IgD-negative memory B cell (primary cell): Measurements from ENCODE around the gene FPR3. TPM values are rescaled to one million over a fixed set of nuclear protein-coding genes. Genes with fewer than 3 reads are reported as not detected.
A peak's percentile ranks its signal among the peaks of the same experiment; 100 is the strongest.

Experiments used
- H3K27ac Mint-ChIP-seq, 3 donors: one replicate each; pipeline ENCODE4 v1.8.0; 2020 to 2022; ENCODE audit warnings: mild to moderate bottlenecking in 3 of 3, mixed read lengths in 3 of 3, moderate library complexity in 1 of 3
- H3K27me3 Mint-ChIP-seq: one replicate; pipeline ENCODE4 v1.8.0; 2021; ENCODE audit warnings: mixed read lengths
- H3K36me3 Mint-ChIP-seq: one replicate; pipeline ENCODE4 v1.8.0; 2020; ENCODE audit warnings: mild to moderate bottlenecking, mixed read lengths
- H3K4me1 Mint-ChIP-seq, 3 donors: one replicate each; pipeline ENCODE4 v1.8.0; 2020 to 2022; ENCODE audit warnings: mixed read lengths in 3 of 3, mild to moderate bottlenecking in 1 of 3
- H3K4me3 Mint-ChIP-seq, 4 donors: one replicate each; pipeline ENCODE4 v1.8.0; 2020 to 2022; ENCODE audit warnings: mild to moderate bottlenecking in 4 of 4, mixed read lengths in 4 of 4, moderate library complexity in 3 of 4
- H3K9me3 Mint-ChIP-seq, 3 donors: one replicate each; pipeline ENCODE4 v1.8.0; 2020 to 2021; ENCODE audit warnings: mixed read lengths in 3 of 3, mild to moderate bottlenecking in 1 of 3
- polyA plus RNA-seq: library from polyadenylated mRNA; unstranded; fragments of 300-500 nt; fragmentation: Illumina TruSeq; gene quantifications from one replicate; pipeline ENCODE4 v1.2.3, GENCODE V29; 2021

Gene FPR3
- polyA plus RNA-seq, result not detected

- Mint-ChIP-seq H3K36me3 (peaks cover 3% of the 10 kb centered on the region), H3K27me3 (peaks cover 3% of the 10 kb centered on the region), H3K27ac (no peak within 1 kb of the TSS), H3K4me1 (peaks cover 0 to 4% (median 0%) of the 10 kb centered on the region in 3 donors), H3K9me3 (peaks cover 6 to 21% (median 12%) of the 10 kb centered on the region in 3 donors), H3K4me3 (no peak within 1 kb of the TSS)
Measured at GRCh38 chr19:51794885-51795490, at the start of gene FPR3. FPR3 (plus strand) TSS chr19:51795157; CDS start chr19:51823749, 28,592 bp downstream.

GRCh38 chr19:51746731-51747130 is 48.2 kb upstream of the FPR3 start:
- Mint-ChIP-seq H3K9me3 (peaks cover 0 to 9% (median 3%) of the 10 kb centered on the region in 3 donors), H3K36me3 (peaks cover 1% of the 10 kb centered on the region), H3K4me1 (peaks cover 3 to 7% (median 3%) of the 10 kb centered on the region in 3 donors), H3K27me3 (peaks cover 7% of the 10 kb centered on the region), H3K27ac (no peak overlapping the region), H3K4me3 (no peak overlapping the region)

GRCh38 chr19:51749979-51750378 is 45.0 kb upstream of the FPR3 start:
- no peak overlapping the region for H3K27ac Mint-ChIP-seq

GRCh38 chr19:51750400-51751094 is 44.4 kb upstream of the FPR3 start:
- peaks cover 0 to 8% (median 6%) of the 10 kb centered on the region in 3 donors for H3K9me3 Mint-ChIP-seq
- peaks cover 2% of the 10 kb centered on the region for H3K36me3 Mint-ChIP-seq
- peaks cover 7 to 8% (median 7%) of the 10 kb centered on the region in 3 donors for H3K4me1 Mint-ChIP-seq
- peaks cover 5% of the 10 kb centered on the region for H3K27me3 Mint-ChIP-seq
- no peak overlapping the region for H3K27ac Mint-ChIP-seq
- H3K4me3 Mint-ChIP-seq, result peak overlapping the region in 1 of 4 donors; percentile 0

More at GRCh38 chr19:51749979-51750378, 45.0 kb upstream of the FPR3 start:
- Mint-ChIP-seq H3K27me3 (peaks cover 1% of the 10 kb centered on the region), H3K4me1 (peaks cover 7 to 8% (median 7%) of the 10 kb centered on the region in 3 donors), H3K4me3 (no peak overlapping the region), H3K9me3 (peaks cover 0 to 9% (median 3%) of the 10 kb centered on the region in 3 donors), H3K36me3 (peaks cover 4% of the 10 kb centered on the region)

GRCh38 chr19:51751655-51752054 is 43.3 kb upstream of the FPR3 start, which contains the start of gene FPR1:
FPR1 (minus strand) TSS chr19:51751878; CDS start chr19:51746994, 4,884 bp downstream.
- H3K27ac Mint-ChIP-seq, result no peak within 1 kb of the TSS
- H3K4me3 Mint-ChIP-seq, result peak within 1 kb of the TSS in 2 of 4 donors; percentile 0 to 81
- peaks cover 0 to 11% (median 6%) of the 10 kb centered on the region in 3 donors for H3K9me3 Mint-ChIP-seq
- peaks cover 7 to 8% (median 7%) of the 10 kb centered on the region in 3 donors for H3K4me1 Mint-ChIP-seq
- peaks cover 2% of the 10 kb centered on the region for H3K36me3 Mint-ChIP-seq
- H3K27me3 Mint-ChIP-seq, result peaks cover 6% of the 10 kb centered on the region

GRCh38 chr19:51754109-51754508 is 40.8 kb upstream of the FPR3 start:
- peaks cover 4 to 8% (median 7%) of the 10 kb centered on the region in 3 donors for H3K4me1 Mint-ChIP-seq
- H3K4me3 Mint-ChIP-seq, result no peak overlapping the region
- H3K9me3 Mint-ChIP-seq, result peaks cover 0 to 14% (median 4%) of the 10 kb centered on the region in 3 donors
- H3K27ac Mint-ChIP-seq, result no peak overlapping the region
- H3K27me3 Mint-ChIP-seq, result peaks cover 6% of the 10 kb centered on the region
- peaks cover 2% of the 10 kb centered on the region for H3K36me3 Mint-ChIP-seq

GRCh38 chr19:51754770-51755169 is 40.2 kb upstream of the FPR3 start:
- no peak overlapping the region for H3K27ac Mint-ChIP-seq
- H3K36me3 Mint-ChIP-seq, result peaks cover 2% of the 10 kb centered on the region
- H3K27me3 Mint-ChIP-seq, result peaks cover 6% of the 10 kb centered on the region
- H3K9me3 Mint-ChIP-seq, result peaks cover 0 to 14% (median 6%) of the 10 kb centered on the region in 3 donors
- H3K4me1 Mint-ChIP-seq, result peaks cover 4 to 8% (median 7%) of the 10 kb centered on the region in 3 donors
- H3K4me3 Mint-ChIP-seq, result no peak overlapping the region

- Mint-ChIP-seq H3K4me3 (no peak overlapping the region), H3K27me3 (peaks cover 6% of the 10 kb centered on the region), H3K9me3 (peaks cover 0 to 14% (median 7%) of the 10 kb centered on the region in 3 donors), H3K27ac (no peak overlapping the region), H3K36me3 (peaks cover 2% of the 10 kb centered on the region), H3K4me1 (peaks cover 6 to 8% (median 7%) of the 10 kb centered on the region in 3 donors)
Measured at GRCh38 chr19:51755571-51755970, 39.4 kb upstream of the FPR3 start.

GRCh38 chr19:51760697-51761356 is 34.1 kb upstream of the FPR3 start, which contains the start of gene FPR2:
FPR2 (plus strand) TSS chr19:51761180; CDS start chr19:51768659, 7,479 bp downstream.
- peaks cover 0 to 7% (median 4%) of the 10 kb centered on the region in 3 donors for H3K9me3 Mint-ChIP-seq
- H3K4me3 Mint-ChIP-seq, result no peak within 1 kb of the TSS
- peaks cover 16% of the 10 kb centered on the region for H3K27me3 Mint-ChIP-seq
- H3K36me3 Mint-ChIP-seq, result no peaks in the 10 kb centered on the region
- H3K27ac Mint-ChIP-seq, result no peak within 1 kb of the TSS
- peaks cover 0 to 1% (median 1%) of the 10 kb centered on the region in 3 donors for H3K4me1 Mint-ChIP-seq

- no peak overlapping the region for H3K27ac Mint-ChIP-seq
- no peaks in the 10 kb centered on the region for H3K36me3 Mint-ChIP-seq
- H3K4me3 Mint-ChIP-seq, result no peak overlapping the region
- peaks cover 0 to 7% (median 3%) of the 10 kb centered on the region in 3 donors for H3K9me3 Mint-ChIP-seq
- peaks cover 13% of the 10 kb centered on the region for H3K27me3 Mint-ChIP-seq
- peaks cover 0 to 1% (median 1%) of the 10 kb centered on the region in 3 donors for H3K4me1 Mint-ChIP-seq
Measured at GRCh38 chr19:51761696-51762095, 33.3 kb upstream of the FPR3 start.

- H3K27ac Mint-ChIP-seq, result no peak overlapping the region
- peak overlapping the region in 1 of 4 donors; percentile 25 for H3K4me3 Mint-ChIP-seq
- H3K9me3 Mint-ChIP-seq, result peaks cover 0 to 3% (median 0%) of the 10 kb centered on the region in 3 donors
- peaks cover 0 to 1% (median 1%) of the 10 kb centered on the region in 3 donors for H3K4me1 Mint-ChIP-seq
- H3K36me3 Mint-ChIP-seq, result no peaks in the 10 kb centered on the region
- peaks cover 13% of the 10 kb centered on the region for H3K27me3 Mint-ChIP-seq
Measured at GRCh38 chr19:51765086-51765485, 29.9 kb upstream of the FPR3 start.

GRCh38 chr19:51766461-51766860 is 28.5 kb upstream of the FPR3 start:
- H3K4me3 Mint-ChIP-seq, result no peak overlapping the region
- H3K36me3 Mint-ChIP-seq, result no peaks in the 10 kb centered on the region
- peaks cover 0 to 2% (median 0%) of the 10 kb centered on the region in 3 donors for H3K4me1 Mint-ChIP-seq
- H3K27ac Mint-ChIP-seq, result no peak overlapping the region
- peaks cover 12% of the 10 kb centered on the region for H3K27me3 Mint-ChIP-seq
- H3K9me3 Mint-ChIP-seq, result peaks cover 0 to 3% (median 0%) of the 10 kb centered on the region in 3 donors

GRCh38 chr19:51771376-51772130 is 23.4 kb upstream of the FPR3 start:
- Mint-ChIP-seq H3K27ac (no peak overlapping the region), H3K27me3 (peaks cover 9% of the 10 kb centered on the region), H3K9me3 (peaks cover 2 to 11% (median 5%) of the 10 kb centered on the region in 3 donors), H3K4me1 (peaks cover 0 to 3% (median 0%) of the 10 kb centered on the region in 3 donors), H3K36me3 (peaks cover 3% of the 10 kb centered on the region), H3K4me3 (peak overlapping the region in 1 of 4 donors; percentile 53)

- Mint-ChIP-seq H3K9me3 (peaks cover 2 to 13% (median 7%) of the 10 kb centered on the region in 3 donors), H3K27ac (no peak overlapping the region), H3K27me3 (peaks cover 15% of the 10 kb centered on the region), H3K36me3 (peaks cover 3% of the 10 kb centered on the region), H3K4me1 (peaks cover 0 to 3% (median 2%) of the 10 kb centered on the region in 3 donors), H3K4me3 (no peak overlapping the region)
Measured at GRCh38 chr19:51772977-51773376, 22.0 kb upstream of the FPR3 start.
